ENCODE measurements around the gene LHFPL2. TPM values are rescaled to one million over a fixed set of nuclear protein-coding genes. Genes with fewer than 3 reads are reported as not detected.
A peak's percentile ranks its signal among the peaks of the same experiment; 100 is the strongest.

Gene LHFPL2
- total and polyA plus RNA-seq, 2 experiments from 2014 or later = 10.6 to 50.8 TPM

DNA sequence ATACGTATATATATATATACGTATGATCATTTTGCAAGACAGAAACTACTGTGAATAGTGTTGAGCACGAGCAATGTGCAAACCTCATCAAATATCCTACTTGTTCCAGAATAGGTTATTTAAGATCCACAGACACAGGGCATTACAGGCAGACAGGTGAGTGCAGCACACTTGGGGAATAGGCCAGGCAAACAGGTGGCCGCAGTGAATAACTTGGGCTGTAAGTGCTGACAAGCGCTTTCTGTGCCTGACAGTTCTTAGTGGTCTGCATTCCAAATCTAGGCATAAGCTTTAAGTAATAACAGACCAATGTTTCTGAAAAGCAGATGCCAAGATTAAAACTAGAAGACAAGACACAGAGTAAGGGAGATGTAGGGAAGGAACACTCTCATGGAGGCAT lies 77.9 kb downstream of the LHFPL2 start (continued):
- TF ChIP-seq, protein P1, sequence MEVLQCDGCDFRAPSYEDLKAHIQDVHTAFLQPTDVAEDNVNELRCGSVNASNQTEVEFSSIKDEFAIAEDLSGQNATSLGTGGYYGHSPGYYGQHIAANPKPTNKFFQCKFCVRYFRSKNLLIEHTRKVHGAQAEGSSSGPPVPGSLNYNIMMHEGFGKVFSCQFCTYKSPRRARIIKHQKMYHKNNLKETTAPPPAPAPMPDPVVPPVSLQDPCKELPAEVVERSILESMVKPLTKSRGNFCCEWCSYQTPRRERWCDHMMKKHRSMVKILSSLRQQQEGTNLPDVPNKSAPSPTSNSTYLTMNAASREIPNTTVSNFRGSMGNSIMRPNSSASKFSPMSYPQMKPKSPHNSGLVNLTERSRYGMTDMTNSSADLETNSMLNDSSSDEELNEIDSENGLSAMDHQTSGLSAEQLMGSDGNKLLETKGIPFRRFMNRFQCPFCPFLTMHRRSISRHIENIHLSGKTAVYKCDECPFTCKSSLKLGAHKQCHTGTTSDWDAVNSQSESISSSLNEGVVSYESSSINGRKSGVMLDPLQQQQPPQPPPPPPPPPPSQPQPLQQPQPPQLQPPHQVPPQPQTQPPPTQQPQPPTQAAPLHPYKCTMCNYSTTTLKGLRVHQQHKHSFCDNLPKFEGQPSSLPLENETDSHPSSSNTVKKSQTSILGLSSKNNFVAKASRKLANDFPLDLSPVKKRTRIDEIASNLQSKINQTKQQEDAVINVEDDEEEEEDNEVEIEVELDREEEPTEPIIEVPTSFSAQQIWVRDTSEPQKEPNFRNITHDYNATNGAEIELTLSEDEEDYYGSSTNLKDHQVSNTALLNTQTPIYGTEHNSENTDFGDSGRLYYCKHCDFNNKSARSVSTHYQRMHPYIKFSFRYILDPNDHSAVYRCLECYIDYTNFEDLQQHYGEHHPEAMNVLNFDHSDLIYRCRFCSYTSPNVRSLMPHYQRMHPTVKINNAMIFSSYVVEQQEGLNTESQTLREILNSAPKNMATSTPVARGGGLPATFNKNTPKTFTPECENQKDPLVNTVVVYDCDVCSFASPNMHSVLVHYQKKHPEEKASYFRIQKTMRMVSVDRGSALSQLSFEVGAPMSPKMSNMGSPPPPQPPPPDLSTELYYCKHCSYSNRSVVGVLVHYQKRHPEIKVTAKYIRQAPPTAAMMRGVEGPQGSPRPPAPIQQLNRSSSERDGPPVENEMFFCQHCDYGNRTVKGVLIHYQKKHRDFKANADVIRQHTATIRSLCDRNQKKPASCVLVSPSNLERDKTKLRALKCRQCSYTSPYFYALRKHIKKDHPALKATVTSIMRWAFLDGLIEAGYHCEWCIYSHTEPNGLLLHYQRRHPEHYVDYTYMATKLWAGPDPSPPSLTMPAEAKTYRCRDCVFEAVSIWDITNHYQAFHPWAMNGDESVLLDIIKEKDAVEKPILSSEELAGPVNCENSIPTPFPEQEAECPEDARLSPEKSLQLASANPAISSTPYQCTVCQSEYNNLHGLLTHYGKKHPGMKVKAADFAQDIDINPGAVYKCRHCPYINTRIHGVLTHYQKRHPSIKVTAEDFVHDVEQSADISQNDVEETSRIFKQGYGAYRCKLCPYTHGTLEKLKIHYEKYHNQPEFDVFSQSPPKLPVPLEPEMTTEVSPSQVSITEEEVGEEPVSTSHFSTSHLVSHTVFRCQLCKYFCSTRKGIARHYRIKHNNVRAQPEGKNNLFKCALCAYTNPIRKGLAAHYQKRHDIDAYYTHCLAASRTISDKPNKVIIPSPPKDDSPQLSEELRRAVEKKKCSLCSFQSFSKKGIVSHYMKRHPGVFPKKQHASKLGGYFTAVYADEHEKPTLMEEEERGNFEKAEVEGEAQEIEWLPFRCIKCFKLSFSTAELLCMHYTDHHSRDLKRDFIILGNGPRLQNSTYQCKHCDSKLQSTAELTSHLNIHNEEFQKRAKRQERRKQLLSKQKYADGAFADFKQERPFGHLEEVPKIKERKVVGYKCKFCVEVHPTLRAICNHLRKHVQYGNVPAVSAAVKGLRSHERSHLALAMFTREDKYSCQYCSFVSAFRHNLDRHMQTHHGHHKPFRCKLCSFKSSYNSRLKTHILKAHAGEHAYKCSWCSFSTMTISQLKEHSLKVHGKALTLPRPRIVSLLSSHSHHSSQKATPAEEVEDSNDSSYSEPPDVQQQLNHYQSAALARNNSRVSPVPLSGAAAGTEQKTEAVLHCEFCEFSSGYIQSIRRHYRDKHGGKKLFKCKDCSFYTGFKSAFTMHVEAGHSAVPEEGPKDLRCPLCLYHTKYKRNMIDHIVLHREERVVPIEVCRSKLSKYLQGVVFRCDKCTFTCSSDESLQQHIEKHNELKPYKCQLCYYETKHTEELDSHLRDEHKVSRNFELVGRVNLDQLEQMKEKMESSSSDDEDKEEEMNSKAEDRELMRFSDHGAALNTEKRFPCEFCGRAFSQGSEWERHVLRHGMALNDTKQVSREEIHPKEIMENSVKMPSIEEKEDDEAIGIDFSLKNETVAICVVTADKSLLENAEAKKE (CRISPR knock-in tag; IDR thresholded peaks at IDR 0.05) = no peak

DNA sequence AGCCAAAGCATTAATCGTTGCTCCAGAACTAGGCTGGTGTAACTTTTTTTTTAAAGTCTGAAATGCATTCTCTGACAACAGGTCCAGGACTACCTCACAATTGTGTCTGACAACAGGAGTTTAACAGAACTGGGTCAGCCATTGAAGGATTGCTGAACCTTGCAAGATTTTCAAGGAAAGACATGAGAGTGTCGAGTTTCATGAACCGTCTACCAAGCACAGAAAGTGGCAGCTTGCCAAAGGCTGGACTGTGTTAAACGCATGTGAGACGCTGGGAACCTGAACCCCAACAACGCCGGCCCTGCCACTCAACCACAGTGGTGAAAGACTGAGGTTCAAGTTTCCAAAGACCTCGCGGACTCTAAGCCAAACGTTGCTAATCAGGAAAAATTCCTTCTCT lies 79.1 kb downstream of the LHFPL2 start:
- DNase-seq (ENCODE audit: low spot score) (peak; percentile 34), ATAC-seq (peak; percentile 38)
- peak overlapping the region; percentile 24; the same call in 1 of the 2 replicates for H3K27ac ChIP-seq (ENCODE audit: low read depth)
- no peaks in the 10 kb centered on the region for H3K27me3 ChIP-seq (ENCODE audit: insufficient read depth)
- peaks cover 88% of the 10 kb centered on the region for H3K79me2 ChIP-seq (replicated peaks; ENCODE audit: insufficient read depth)
- no peak overlapping the region for H3K4me3 Mint-ChIP-seq
- H3K4me1 Mint-ChIP-seq = peaks cover 44% of the 10 kb centered on the region
- no peaks in the 10 kb centered on the region for H3K36me3 ChIP-seq (ENCODE audit: insufficient read depth)
- peaks cover 26% of the 10 kb centered on the region for H3K4me1 ChIP-seq (ENCODE audit: insufficient read depth)
- no peaks in the 10 kb centered on the region for H3K9me3 Mint-ChIP-seq
- peak overlapping the region; percentile 31; the same call in 1 of the 2 replicates for H3K4me2 ChIP-seq
- H3K4me3 ChIP-seq = no peak overlapping the region
- no peaks in the 10 kb centered on the region for H3F3A ChIP-seq (replicated peaks; ENCODE audit: low read depth)
- H3K9me2 ChIP-seq (ENCODE audit: insufficient read depth) = no peaks in the 10 kb centered on the region
- H2AFZ ChIP-seq = no peak overlapping the region
- peaks cover 16% of the 10 kb centered on the region for H4K20me1 ChIP-seq (replicated peaks; ENCODE audit: insufficient read depth)
- H3K27ac Mint-ChIP-seq = 0 out of 2 replicates have a peak overlapping the region, but pooled peaks have one; percentile 33
- H3K27me3 Mint-ChIP-seq (ENCODE audit: insufficient read depth, low read depth, poor library complexity) = peaks cover 7% of the 10 kb centered on the region
- H3K36me3 Mint-ChIP-seq (ENCODE audit: low read depth) = peaks cover 8% of the 10 kb centered on the region; the same call in 1 of the 3 replicates
- no peak for TF ChIP-seq CREB1 (CRISPR knock-in tag; IDR thresholded peaks at IDR 0.05; ENCODE audit: low read depth)
- TF ChIP-seq NANOG (IDR thresholded peaks at IDR 0.05; ENCODE audit: borderline replicate concordance) = no peak
- TF ChIP-seq ZNF331 (CRISPR knock-in tag; IDR thresholded peaks at IDR 0.05; ENCODE audit: low read depth) = no peak
- no peak for TF ChIP-seq STAT1 (IDR thresholded peaks at IDR 0.05; ENCODE audit: unreplicated experiment)
- no peak for TF ChIP-seq JUNB (IDR thresholded peaks at IDR 0.05; ENCODE audit: unreplicated experiment)
- TF ChIP-seq, protein P2, sequence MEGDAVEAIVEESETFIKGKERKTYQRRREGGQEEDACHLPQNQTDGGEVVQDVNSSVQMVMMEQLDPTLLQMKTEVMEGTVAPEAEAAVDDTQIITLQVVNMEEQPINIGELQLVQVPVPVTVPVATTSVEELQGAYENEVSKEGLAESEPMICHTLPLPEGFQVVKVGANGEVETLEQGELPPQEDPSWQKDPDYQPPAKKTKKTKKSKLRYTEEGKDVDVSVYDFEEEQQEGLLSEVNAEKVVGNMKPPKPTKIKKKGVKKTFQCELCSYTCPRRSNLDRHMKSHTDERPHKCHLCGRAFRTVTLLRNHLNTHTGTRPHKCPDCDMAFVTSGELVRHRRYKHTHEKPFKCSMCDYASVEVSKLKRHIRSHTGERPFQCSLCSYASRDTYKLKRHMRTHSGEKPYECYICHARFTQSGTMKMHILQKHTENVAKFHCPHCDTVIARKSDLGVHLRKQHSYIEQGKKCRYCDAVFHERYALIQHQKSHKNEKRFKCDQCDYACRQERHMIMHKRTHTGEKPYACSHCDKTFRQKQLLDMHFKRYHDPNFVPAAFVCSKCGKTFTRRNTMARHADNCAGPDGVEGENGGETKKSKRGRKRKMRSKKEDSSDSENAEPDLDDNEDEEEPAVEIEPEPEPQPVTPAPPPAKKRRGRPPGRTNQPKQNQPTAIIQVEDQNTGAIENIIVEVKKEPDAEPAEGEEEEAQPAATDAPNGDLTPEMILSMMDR (conservative IDR thresholded peaks at IDR 0.05; ENCODE audit: low read depth in 2 of 2) = no peak
- no peak for TF ChIP-seq EZH2 (IDR thresholded peaks at IDR 0.05; ENCODE audit: low read depth, unreplicated experiment)
- no peak for TF ChIP-seq ZNF114 (CRISPR knock-in tag; IDR thresholded peaks at IDR 0.05)
- TF ChIP-seq POLR2AphosphoS5 (IDR thresholded peaks at IDR 0.05; ENCODE audit: low read depth) = no peak
- TF ChIP-seq, protein P3, sequence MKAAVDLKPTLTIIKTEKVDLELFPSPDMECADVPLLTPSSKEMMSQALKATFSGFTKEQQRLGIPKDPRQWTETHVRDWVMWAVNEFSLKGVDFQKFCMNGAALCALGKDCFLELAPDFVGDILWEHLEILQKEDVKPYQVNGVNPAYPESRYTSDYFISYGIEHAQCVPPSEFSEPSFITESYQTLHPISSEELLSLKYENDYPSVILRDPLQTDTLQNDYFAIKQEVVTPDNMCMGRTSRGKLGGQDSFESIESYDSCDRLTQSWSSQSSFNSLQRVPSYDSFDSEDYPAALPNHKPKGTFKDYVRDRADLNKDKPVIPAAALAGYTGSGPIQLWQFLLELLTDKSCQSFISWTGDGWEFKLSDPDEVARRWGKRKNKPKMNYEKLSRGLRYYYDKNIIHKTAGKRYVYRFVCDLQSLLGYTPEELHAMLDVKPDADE (IDR thresholded peaks at IDR 0.05) = no peak
